HG02623 (cell line): Measurements from ENCODE around the gene VPS45.

ENCODE experiments used
- ATAC-seq: cut with Tn5 transposase; IDR thresholded peaks from one replicate; pipeline ENCODE4 v1.9.1; 2021; ENCODE audit warnings: moderate library complexity; ENCODE audit not compliant: unreplicated experiment

The VPS45 gene

GRCh38 chr1:150155413-150156071, 88.0 kb downstream of the VPS45 start:
- no peak for ATAC-seq

- no peak for ATAC-seq
These were observed 89.5 kb downstream of the VPS45 start for GRCh38 chr1:150156868-150157603.

- ATAC-seq: no peak
These were observed 92.0 kb downstream of the VPS45 start for GRCh38 chr1:150159550-150159949.

- ATAC-seq: no peak
These were observed 93.5 kb downstream of the VPS45 start for GRCh38 chr1:150160964-150161621.

GRCh38 chr1:150161747-150162581, 94.4 kb downstream of the VPS45 start:
- ATAC-seq: no peak

- no peak for ATAC-seq
These were observed 94.9 kb downstream of the VPS45 start for GRCh38 chr1:150162582-150162861.

GRCh38 chr1:150162862-150163706, 95.5 kb downstream of the VPS45 start:
- ATAC-seq: peak; percentile 36

GRCh38 chr1:150164224-150164623, 96.6 kb downstream of the VPS45 start:
- ATAC-seq: no peak

GRCh38 chr1:150164779-150165178, 97.2 kb downstream of the VPS45 start:
- no peak for ATAC-seq

GRCh38 chr1:150165622-150166612, 98.3 kb downstream of the VPS45 start:
- no peak for ATAC-seq

- no peak for ATAC-seq
These were observed 101.5 kb downstream of the VPS45 start for GRCh38 chr1:150168960-150169601.

- ATAC-seq: no peak
These were observed 104.2 kb downstream of the VPS45 start for GRCh38 chr1:150171801-150172200.

GRCh38 chr1:150173141-150173585, 105.6 kb downstream of the VPS45 start:
- ATAC-seq: no peak

- ATAC-seq: no peak
These were observed 109.0 kb downstream of the VPS45 start for GRCh38 chr1:150176593-150176992.

- ATAC-seq: no peak
These were observed 111.0 kb downstream of the VPS45 start for GRCh38 chr1:150178548-150178947.

GRCh38 chr1:150179867-150180266, 112.3 kb downstream of the VPS45 start:
- ATAC-seq: no peak

- ATAC-seq: no peak
These were observed 112.9 kb downstream of the VPS45 start for GRCh38 chr1:150180474-150180873.

GRCh38 chr1:150182247-150182646, 114.7 kb downstream of the VPS45 start:
- ATAC-seq: no peak

- no peak for ATAC-seq
These were observed 115.5 kb downstream of the VPS45 start for GRCh38 chr1:150183061-150183460.
